HepG2 (cell line): Measurements from ENCODE around the gene GLOD4. TPM values are rescaled to one million over a fixed set of nuclear protein-coding genes. Genes with fewer than 3 reads are reported as not detected.

ENCODE experiments used
- ATAC-seq: fragments of 200-7000 bp; cut with Tn5 transposase; 3 replicates; pipeline ENCODE4 v1.9.1; 2020; ENCODE audit warnings: mild to moderate bottlenecking, moderate library complexity
- BruUV-seq: library from RNA; stranded (reverse); fragments of 400-500 nt; replicated peaks from 2 replicates; lab custom pipeline; 2021; lab: Mats Ljungman, UMichigan
- CTCF ChIA-PET: fragments of 300-600 bp; formaldehyde crosslinking; extraction: SDS; loops from one replicate; lab custom pipeline; 2021; ENCODE audit warnings: low total read pairs, inconsistent platforms, low intra/inter-chr PET ratio; lab: Yijun Ruan, JAX
- POLR2A ChIA-PET: fragments of 350-600 bp; sonication (Branson Sonifier 250); formaldehyde crosslinking; loops from one replicate; lab custom pipeline; 2020; ENCODE audit warnings: antibody characterized with exemption, inconsistent platforms; lab: Yijun Ruan, JAX
- DNase-seq: peaks from one replicate; pipeline ENCODE4 v3.0.0-alpha.2; 2015; ENCODE audit warnings: low spot score
- FAIRE-seq: peaks from 3 replicates; lab custom pipeline; 2011; peaks lifted over from hg19 to GRCh38; lab: Jason Lieb, UNC
- H2AFZ ChIP-seq: one replicate; pipeline ENCODE4 v1.6.1; 2011; ENCODE audit warnings: low read length, inconsistent platforms
- H3K27ac ChIP-seq: fragments of 300-600 bp; 3 replicates; pipeline ENCODE4 v1.8.0; 2011; ENCODE audit warnings: mixed run types, mild to moderate bottlenecking, mixed read lengths, low read length, inconsistent platforms; ENCODE audit not compliant: insufficient read depth; ENCODE audit errors: extremely low read length
- H3K27me3 ChIP-seq, 2 experiments: fragments of 200-600 bp in 1 of 2; 2 replicates in 1 of 2; 3 replicates in 1 of 2; pipeline versions ENCODE4 v1.6.0 to v1.8.0; 2011; ENCODE audit warnings: low read length in 2 of 2, mild to moderate bottlenecking in 2 of 2, moderate library complexity in 2 of 2, inconsistent platforms in 1 of 2; ENCODE audit not compliant: insufficient read depth in 2 of 2, control insufficient read depth in 1 of 2
- H3K36me3 ChIP-seq, 2 experiments: fragments of 200-600 bp in 1 of 2; replicated peaks in 1 of 2; 2 replicates in 1 of 2; 3 replicates in 1 of 2; pipeline versions ENCODE4 v1.5.1 to v1.8.0; 2011; ENCODE audit warnings: low read length in 2 of 2, inconsistent platforms in 1 of 2; ENCODE audit not compliant: insufficient read depth in 2 of 2, control insufficient read depth in 1 of 2
- H3K4me1 ChIP-seq: 2 replicates; pipeline ENCODE4 v1.5.1; 2012; ENCODE audit warnings: low read length, inconsistent platforms; ENCODE audit not compliant: insufficient read depth
- H3K4me2 ChIP-seq: 2 replicates; pipeline ENCODE4 v1.6.0; 2011; ENCODE audit warnings: low read depth, low read length, inconsistent platforms
- H3K4me3 ChIP-seq, 3 experiments: fragments of 200-600 bp in 1 of 3; sonication (generic), shearing (Covaris generic) in 1 of 3; replicated peaks in 1 of 3; 2 replicates each; pipeline ENCODE4 v1.5.1; 2011 to 2016; ENCODE audit warnings: low read length in 3 of 3, inconsistent platforms in 2 of 3, low read depth in 2 of 3, mild to moderate bottlenecking in 2 of 3, control low read depth in 1 of 3, mixed read lengths in 1 of 3; ENCODE audit not compliant: insufficient read depth in 1 of 3
- H3K79me2 ChIP-seq: one replicate; pipeline ENCODE4 v1.6.1; 2011; ENCODE audit warnings: low read length, inconsistent platforms; ENCODE audit not compliant: insufficient read depth
- H3K9ac ChIP-seq: 2 replicates; pipeline ENCODE4 v1.6.0; 2011; ENCODE audit warnings: mild to moderate bottlenecking, low read depth, low read length, inconsistent platforms; ENCODE audit not compliant: insufficient read depth
- H3K9me3 ChIP-seq: 2 replicates; pipeline ENCODE4 v1.5.1; 2012; ENCODE audit warnings: mild to moderate bottlenecking, low read length
- H4K20me1 ChIP-seq: 2 replicates; pipeline ENCODE4 v1.6.0; 2011; ENCODE audit warnings: inconsistent platforms, mild to moderate bottlenecking, low read length, moderate library complexity; ENCODE audit not compliant: insufficient read depth
- HNRNPK ChIP-seq: fragments of 200-400 bp; formaldehyde crosslinking; IDR thresholded peaks from 2 replicates; pipeline ENCODE4 v1.6.1; 2018; ENCODE audit warnings: low read length, low read depth, moderate library complexity, mild to moderate bottlenecking; ENCODE audit not compliant: poor library complexity, severe bottlenecking
- MBD4 ChIP-seq: IDR thresholded peaks from 2 replicates; pipeline ENCODE4 v1.6.1; 2012; ENCODE audit warnings: low read length, inconsistent platforms, borderline replicate concordance
- NPAS2 ChIP-seq: sonication (generic); formaldehyde crosslinking; IDR thresholded peaks from 2 replicates; pipeline ENCODE4 v1.8.0; 2022; ENCODE audit warnings: mild to moderate bottlenecking, missing genetic modification reagents, borderline replicate concordance
- PHF5A ChIP-seq: IDR thresholded peaks from one replicate; pipeline ENCODE4 v1.6.1; 2018; ENCODE audit warnings: low read depth, missing genetic modification reagents; ENCODE audit not compliant: unreplicated experiment
- ZNF17 ChIP-seq: sonication (generic); formaldehyde crosslinking; IDR thresholded peaks from 2 replicates; pipeline ENCODE4 v1.5.0; 2020; ENCODE audit warnings: mild to moderate bottlenecking, missing genetic modification reagents
- ZNF709 ChIP-seq: sonication (generic); formaldehyde crosslinking; IDR thresholded peaks from 2 replicates; pipeline ENCODE4 v1.5.0; 2020; ENCODE audit warnings: mild to moderate bottlenecking, missing genetic modification reagents
- ZNF790 ChIP-seq: sonication (generic); formaldehyde crosslinking; IDR thresholded peaks from 2 replicates; pipeline ENCODE4 v1.8.0; 2022; ENCODE audit warnings: missing genetic modification reagents, mild to moderate bottlenecking, borderline replicate concordance
- WGBS: methylation state at CpG from one replicate; pipeline ENCODE4 v1.1.6; 2017; ENCODE audit warnings: low lambda C conversion rate; 5-methylcytosine and 5-hydroxymethylcytosine counted together
- in situ Hi-C: cut with HindIII; loops from 2 replicates; pipeline ENCODE4 v1.10.0; 2017; ENCODE audit warnings: low pct_unique_long_range_greater_than_20kb; ENCODE audit not compliant: extremely low pct_ligation_motif_present
- intact Hi-C: fragments of 100-400 bp; cut with micrococcal nuclease; formaldehyde crosslinking; loops from one replicate; pipeline ENCODE4 v1.10.0; 2022; ENCODE audit not compliant: unreplicated experiment
- polyA plus RNA-seq, 8 experiments: library from polyadenylated mRNA; depleted of rRNA in 3 of 8; stranded (reverse) in 7 of 8; unstranded in 1 of 8; fragments of >200 nt; fragmentation: Illumina TruSeq in 4 of 8; extraction: Trizol in 4 of 8; gene quantifications; 2 replicates each; pipeline versions ENCODE4 v1.2.1 to v1.2.3, GENCODE V29; 2011 to 2016; ENCODE audit warnings: low read depth in 4 of 8, missing spikeins in 1 of 8, mixed read lengths in 1 of 8; ENCODE audit not compliant: insufficient read depth in 1 of 8
- total RNA-seq, 5 experiments: library from RNA; depleted of rRNA; stranded (reverse); fragments of >200 nt; fragmentation: Illumina TruSeq; extraction: Trizol; gene quantifications; 2 replicates each; pipeline ENCODE4 v1.2.3, GENCODE V29; 2016; ENCODE audit warnings: low read depth in 1 of 5
- TF ChIP-seq, protein P1 (sequence below): sonication (generic); formaldehyde crosslinking; IDR thresholded peaks from 2 replicates; pipeline ENCODE4 v1.4.0; 2020; ENCODE audit warnings: mild to moderate bottlenecking, missing genetic modification reagents, borderline replicate concordance
- TF ChIP-seq, protein P2 (sequence below): sonication (generic); formaldehyde crosslinking; IDR thresholded peaks from 2 replicates; pipeline ENCODE4 v1.4.0; 2020; ENCODE audit warnings: missing genetic modification reagents
- TF ChIP-seq, protein P3 (sequence below): sonication (generic); formaldehyde crosslinking; IDR thresholded peaks from 2 replicates; pipeline ENCODE4 v1.4.0; 2020; ENCODE audit warnings: missing genetic modification reagents
- TF ChIP-seq, protein P4 (sequence below): sonication (generic); formaldehyde crosslinking; IDR thresholded peaks from 2 replicates; pipeline ENCODE4 v1.4.0; 2020; ENCODE audit warnings: missing genetic modification reagents, low read depth, mild to moderate bottlenecking, borderline replicate concordance
- TF ChIP-seq, protein P5 (sequence below): sonication (generic); formaldehyde crosslinking; IDR thresholded peaks from 2 replicates; pipeline ENCODE4 v1.8.0; 2022; ENCODE audit warnings: missing genetic modification reagents, low read depth, mild to moderate bottlenecking, borderline replicate concordance

The GLOD4 gene
- total and polyA plus RNA-seq, 2 of the 13 experiments (the other 11 are each of a cell fraction or from before 2014, with no cell fraction given) = 53.7 to 87.8 TPM

DNA sequence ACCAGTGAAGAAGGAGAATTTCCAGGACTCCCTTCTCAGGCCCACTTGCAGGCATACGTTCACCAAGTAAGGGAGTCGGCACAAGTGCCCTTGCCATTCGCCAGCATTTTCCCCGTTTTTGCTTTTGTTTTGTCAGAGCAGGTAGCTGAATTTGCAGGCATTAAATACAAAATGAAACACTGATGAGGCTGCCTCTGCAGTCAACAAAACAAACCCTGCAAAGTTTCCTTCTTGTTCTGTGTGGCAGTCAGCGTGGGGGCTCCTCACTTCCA is 7.8 kb downstream of the GLOD4 start (continued):
- TF ChIP-seq, protein P1, sequence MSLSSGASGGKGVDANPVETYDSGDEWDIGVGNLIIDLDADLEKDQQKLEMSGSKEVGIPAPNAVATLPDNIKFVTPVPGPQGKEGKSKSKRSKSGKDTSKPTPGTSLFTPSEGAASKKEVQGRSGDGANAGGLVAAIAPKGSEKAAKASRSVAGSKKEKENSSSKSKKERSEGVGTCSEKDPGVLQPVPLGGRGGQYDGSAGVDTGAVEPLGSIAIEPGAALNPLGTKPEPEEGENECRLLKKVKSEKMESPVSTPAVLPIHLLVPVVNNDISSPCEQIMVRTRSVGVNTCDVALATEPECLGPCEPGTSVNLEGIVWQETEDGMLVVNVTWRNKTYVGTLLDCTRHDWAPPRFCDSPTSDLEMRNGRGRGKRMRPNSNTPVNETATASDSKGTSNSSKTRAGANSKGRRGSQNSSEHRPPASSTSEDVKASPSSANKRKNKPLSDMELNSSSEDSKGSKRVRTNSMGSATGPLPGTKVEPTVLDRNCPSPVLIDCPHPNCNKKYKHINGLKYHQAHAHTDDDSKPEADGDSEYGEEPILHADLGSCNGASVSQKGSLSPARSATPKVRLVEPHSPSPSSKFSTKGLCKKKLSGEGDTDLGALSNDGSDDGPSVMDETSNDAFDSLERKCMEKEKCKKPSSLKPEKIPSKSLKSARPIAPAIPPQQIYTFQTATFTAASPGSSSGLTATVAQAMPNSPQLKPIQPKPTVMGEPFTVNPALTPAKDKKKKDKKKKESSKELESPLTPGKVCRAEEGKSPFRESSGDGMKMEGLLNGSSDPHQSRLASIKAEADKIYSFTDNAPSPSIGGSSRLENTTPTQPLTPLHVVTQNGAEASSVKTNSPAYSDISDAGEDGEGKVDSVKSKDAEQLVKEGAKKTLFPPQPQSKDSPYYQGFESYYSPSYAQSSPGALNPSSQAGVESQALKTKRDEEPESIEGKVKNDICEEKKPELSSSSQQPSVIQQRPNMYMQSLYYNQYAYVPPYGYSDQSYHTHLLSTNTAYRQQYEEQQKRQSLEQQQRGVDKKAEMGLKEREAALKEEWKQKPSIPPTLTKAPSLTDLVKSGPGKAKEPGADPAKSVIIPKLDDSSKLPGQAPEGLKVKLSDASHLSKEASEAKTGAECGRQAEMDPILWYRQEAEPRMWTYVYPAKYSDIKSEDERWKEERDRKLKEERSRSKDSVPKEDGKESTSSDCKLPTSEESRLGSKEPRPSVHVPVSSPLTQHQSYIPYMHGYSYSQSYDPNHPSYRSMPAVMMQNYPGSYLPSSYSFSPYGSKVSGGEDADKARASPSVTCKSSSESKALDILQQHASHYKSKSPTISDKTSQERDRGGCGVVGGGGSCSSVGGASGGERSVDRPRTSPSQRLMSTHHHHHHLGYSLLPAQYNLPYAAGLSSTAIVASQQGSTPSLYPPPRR (CRISPR knock-in tag) = no peak
- no peak for TF ChIP-seq ZNF17 (CRISPR knock-in tag)
- TF ChIP-seq, protein P2, sequence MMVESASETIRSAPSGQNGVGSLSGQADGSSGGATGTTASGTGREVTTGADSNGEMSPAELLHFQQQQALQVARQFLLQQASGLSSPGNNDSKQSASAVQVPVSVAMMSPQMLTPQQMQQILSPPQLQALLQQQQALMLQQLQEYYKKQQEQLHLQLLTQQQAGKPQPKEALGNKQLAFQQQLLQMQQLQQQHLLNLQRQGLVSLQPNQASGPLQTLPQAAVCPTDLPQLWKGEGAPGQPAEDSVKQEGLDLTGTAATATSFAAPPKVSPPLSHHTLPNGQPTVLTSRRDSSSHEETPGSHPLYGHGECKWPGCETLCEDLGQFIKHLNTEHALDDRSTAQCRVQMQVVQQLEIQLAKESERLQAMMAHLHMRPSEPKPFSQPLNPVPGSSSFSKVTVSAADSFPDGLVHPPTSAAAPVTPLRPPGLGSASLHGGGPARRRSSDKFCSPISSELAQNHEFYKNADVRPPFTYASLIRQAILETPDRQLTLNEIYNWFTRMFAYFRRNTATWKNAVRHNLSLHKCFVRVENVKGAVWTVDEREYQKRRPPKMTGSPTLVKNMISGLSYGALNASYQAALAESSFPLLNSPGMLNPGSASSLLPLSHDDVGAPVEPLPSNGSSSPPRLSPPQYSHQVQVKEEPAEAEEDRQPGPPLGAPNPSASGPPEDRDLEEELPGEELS = no peak

DNA sequence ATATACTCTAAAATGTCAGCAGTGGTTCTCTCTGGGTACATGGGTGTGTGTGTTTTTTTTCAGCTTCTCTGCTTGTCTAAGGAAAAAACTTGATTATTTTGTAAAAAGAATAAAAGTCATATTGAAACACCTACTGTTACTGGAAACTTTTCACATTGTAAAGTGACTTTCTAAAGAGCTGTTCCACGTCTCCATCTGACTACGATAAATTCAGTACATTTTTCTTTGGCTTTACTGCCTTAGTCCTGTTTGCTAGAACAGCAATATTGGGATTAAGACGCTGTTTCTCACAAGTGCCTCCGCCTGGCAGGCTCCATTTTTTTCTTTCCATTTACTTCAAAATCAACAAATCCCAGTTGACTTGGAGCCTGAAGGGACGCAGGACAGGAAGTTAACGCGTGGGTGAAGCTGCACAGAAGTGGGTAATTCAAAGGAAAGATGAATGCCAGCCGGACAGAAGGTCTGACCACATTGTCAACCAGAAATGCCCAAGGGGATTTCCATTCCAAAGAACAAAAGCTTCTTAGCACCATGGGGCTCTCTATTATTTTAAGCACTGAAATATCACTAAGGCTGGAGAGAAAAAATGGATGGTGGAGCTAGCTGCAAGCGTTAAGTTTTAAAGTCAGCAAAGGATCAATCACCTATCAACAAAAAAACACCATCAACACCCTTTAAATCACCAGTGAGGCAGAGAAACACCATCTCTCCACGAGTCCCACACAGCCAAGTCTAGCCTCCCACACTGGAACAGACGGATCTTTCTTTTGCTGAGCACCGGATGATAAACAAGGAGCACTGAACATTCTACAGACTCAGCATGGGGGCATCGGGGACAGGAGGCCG is 8.4 kb downstream of the GLOD4 start:
- no peaks in the 10 kb centered on the region for H4K20me1 ChIP-seq
- no peaks in the 10 kb centered on the region for H3K27me3 ChIP-seq
- intact Hi-C loops = no loop called here
- BruUV-seq = no TSS peak
- H3K36me3 ChIP-seq = peaks cover 29 to 86% of the 10 kb centered on the region in 2 experiments
- no peak overlapping the region for H3K27ac ChIP-seq
- FAIRE-seq (no peak), ATAC-seq (no peak), DNase-seq (no peak)
- no peak overlapping the region for H3K4me3 ChIP-seq
- CTCF ChIA-PET = no interaction called here
- H3K4me1 ChIP-seq = peaks cover 11% of the 10 kb centered on the region
- no peak overlapping the region for H2AFZ ChIP-seq
- 98% methylated on average over 9 of the region's 14 CpGs for WGBS
- peaks cover 2% of the 10 kb centered on the region for H3K79me2 ChIP-seq
- H3K4me2 ChIP-seq = no peak overlapping the region
- H3K9ac ChIP-seq = no peak overlapping the region
- POLR2A ChIA-PET = no interaction called here
- H3K9me3 ChIP-seq = no peaks in the 10 kb centered on the region
- in situ Hi-C loops = no loop called here
- TF ChIP-seq ZNF790 (CRISPR knock-in tag) (no peak), HNRNPK (no peak), NPAS2 (CRISPR knock-in tag) (no peak), PHF5A (CRISPR knock-in tag) (no peak), ZNF709 (CRISPR knock-in tag) (no peak), MBD4 (no peak)
- TF ChIP-seq, protein P3, sequence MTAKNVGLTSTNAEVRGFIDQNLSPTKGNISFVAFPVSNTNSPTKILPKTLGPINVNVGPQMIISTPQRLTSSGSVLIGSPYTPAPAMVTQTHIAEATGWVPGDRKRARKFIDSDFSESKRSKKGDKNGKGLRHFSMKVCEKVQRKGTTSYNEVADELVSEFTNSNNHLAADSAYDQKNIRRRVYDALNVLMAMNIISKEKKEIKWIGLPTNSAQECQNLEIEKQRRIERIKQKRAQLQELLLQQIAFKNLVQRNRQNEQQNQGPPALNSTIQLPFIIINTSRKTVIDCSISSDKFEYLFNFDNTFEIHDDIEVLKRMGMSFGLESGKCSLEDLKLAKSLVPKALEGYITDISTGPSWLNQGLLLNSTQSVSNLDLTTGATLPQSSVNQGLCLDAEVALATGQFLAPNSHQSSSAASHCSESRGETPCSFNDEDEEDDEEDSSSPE (CRISPR knock-in tag) = no peak
- TF ChIP-seq, protein P4, sequence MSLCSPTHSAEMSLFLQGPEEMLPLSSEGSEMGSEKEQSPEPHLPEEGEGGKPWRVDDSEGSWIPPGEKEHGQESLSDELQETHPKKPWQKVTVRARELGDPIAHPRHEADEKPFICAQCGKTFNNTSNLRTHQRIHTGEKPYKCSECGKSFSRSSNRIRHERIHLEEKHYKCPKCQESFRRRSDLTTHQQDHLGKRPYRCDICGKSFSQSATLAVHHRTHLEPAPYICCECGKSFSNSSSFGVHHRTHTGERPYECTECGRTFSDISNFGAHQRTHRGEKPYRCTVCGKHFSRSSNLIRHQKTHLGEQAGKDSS (CRISPR knock-in tag) = no peak
- TF ChIP-seq, protein P5, sequence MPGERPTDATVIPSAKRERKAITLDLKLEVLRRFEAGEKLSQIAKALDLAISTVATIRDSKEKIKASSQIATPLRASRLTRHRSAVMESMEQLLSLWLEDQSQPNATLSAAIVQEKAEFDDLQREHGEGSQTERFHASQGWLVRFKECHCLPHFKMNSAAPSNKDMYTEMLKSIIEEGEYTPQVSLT (CRISPR knock-in tag) = no peak
